Measurements from ENCODE around the gene DNMT3L. TPM values are rescaled to one million over a fixed set of nuclear protein-coding genes. Genes with fewer than 3 reads are reported as not detected.

The DNMT3L gene
- total RNA-seq, 6 experiments from 2014 or later = not detected

- H3K4me1 Mint-ChIP-seq (ENCODE audit: low read depth) = no peaks in the 10 kb centered on the region
- H3K27me3 Mint-ChIP-seq (ENCODE audit: insufficient read depth) = peaks cover 13% of the 10 kb centered on the region
- H3K4me3 Mint-ChIP-seq = no peak overlapping the region
- no peak for DNase-seq
- TF ChIP-seq, protein P1, sequence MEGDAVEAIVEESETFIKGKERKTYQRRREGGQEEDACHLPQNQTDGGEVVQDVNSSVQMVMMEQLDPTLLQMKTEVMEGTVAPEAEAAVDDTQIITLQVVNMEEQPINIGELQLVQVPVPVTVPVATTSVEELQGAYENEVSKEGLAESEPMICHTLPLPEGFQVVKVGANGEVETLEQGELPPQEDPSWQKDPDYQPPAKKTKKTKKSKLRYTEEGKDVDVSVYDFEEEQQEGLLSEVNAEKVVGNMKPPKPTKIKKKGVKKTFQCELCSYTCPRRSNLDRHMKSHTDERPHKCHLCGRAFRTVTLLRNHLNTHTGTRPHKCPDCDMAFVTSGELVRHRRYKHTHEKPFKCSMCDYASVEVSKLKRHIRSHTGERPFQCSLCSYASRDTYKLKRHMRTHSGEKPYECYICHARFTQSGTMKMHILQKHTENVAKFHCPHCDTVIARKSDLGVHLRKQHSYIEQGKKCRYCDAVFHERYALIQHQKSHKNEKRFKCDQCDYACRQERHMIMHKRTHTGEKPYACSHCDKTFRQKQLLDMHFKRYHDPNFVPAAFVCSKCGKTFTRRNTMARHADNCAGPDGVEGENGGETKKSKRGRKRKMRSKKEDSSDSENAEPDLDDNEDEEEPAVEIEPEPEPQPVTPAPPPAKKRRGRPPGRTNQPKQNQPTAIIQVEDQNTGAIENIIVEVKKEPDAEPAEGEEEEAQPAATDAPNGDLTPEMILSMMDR (IDR thresholded peaks at IDR 0.05) = no peak
- H3K27ac Mint-ChIP-seq = no peak overlapping the region
- no peaks in the 10 kb centered on the region for H3K36me3 Mint-ChIP-seq (ENCODE audit: low read depth)
- H3K9me3 Mint-ChIP-seq = no peaks in the 10 kb centered on the region
These were observed 800 bp upstream of the DNMT3L start for GRCh38 chr21:44262338-44263056.

GRCh38 chr21:44260791-44261631, 686 bp downstream of the DNMT3L start:
- H3K4me1 Mint-ChIP-seq (ENCODE audit: low read depth) = no peaks in the 10 kb centered on the region
- DNase-seq = no peak
- H3K27ac Mint-ChIP-seq = no peak overlapping the region
- peaks cover 13% of the 10 kb centered on the region for H3K27me3 Mint-ChIP-seq (ENCODE audit: insufficient read depth)
- H3K4me3 Mint-ChIP-seq = no peak overlapping the region
- TF ChIP-seq, protein P1 (IDR thresholded peaks at IDR 0.05) = no peak
- no peaks in the 10 kb centered on the region for H3K9me3 Mint-ChIP-seq
- no peaks in the 10 kb centered on the region for H3K36me3 Mint-ChIP-seq (ENCODE audit: low read depth)

GRCh38 chr21:44260066-44260465, 1.6 kb downstream of the DNMT3L start:
- Mint-ChIP-seq H3K36me3 (ENCODE audit: low read depth) (no peaks in the 10 kb centered on the region), H3K27me3 (ENCODE audit: insufficient read depth) (peaks cover 13% of the 10 kb centered on the region), H3K9me3 (no peaks in the 10 kb centered on the region), H3K27ac (no peak overlapping the region), H3K4me3 (no peak overlapping the region), H3K4me1 (ENCODE audit: low read depth) (no peaks in the 10 kb centered on the region)
- no peak for DNase-seq
- TF ChIP-seq, protein P1 (IDR thresholded peaks at IDR 0.05) = no peak

GRCh38 chr21:44259082-44259705, 2.5 kb downstream of the DNMT3L start:
- TF ChIP-seq, protein P1 (IDR thresholded peaks at IDR 0.05) = no peak
- Mint-ChIP-seq H3K9me3 (no peaks in the 10 kb centered on the region), H3K27ac (no peak overlapping the region), H3K4me1 (ENCODE audit: low read depth) (no peaks in the 10 kb centered on the region), H3K27me3 (ENCODE audit: insufficient read depth) (peaks cover 13% of the 10 kb centered on the region), H3K4me3 (no peak overlapping the region), H3K36me3 (ENCODE audit: low read depth) (no peaks in the 10 kb centered on the region)
- no peak for DNase-seq

DNA sequence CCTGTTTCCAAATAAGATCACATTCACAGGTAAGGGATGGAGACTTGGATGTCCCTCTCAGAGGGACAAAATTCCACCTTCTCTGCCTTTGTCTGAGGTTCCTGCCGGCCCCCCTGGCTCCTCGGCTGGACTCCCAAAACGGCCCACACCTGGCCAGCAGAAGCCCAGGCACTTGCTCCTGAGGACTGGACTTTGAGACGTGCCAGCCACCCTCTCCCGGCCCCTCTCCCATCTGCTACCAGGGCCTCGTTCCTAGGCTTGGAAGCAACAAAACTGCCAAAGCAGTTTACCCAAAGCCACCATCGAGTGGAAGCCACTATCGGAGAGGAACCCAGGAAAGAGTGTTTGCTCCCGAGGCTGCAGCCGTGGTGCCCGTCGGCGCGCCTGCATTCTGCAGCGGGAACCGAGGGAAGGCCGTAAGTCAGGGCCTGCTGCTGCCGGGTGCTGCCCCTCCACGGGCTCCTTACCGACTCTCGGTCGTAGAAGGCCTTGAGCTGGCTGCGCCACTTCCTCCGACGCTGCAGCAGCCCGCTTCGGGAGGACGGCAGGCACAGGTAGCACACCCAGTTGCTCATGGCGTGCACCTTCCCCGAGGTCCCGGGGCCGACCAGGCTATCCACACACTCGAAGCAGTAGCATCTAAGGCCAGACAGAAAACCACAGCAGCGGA, 3.5 kb downstream of the DNMT3L start:
- Mint-ChIP-seq H3K4me3 (no peak overlapping the region), H3K27me3 (ENCODE audit: insufficient read depth) (peaks cover 13% of the 10 kb centered on the region)

More for the DNA sequence above, 3.5 kb downstream of the DNMT3L start:
- Mint-ChIP-seq H3K36me3 (ENCODE audit: low read depth) (no peaks in the 10 kb centered on the region), H3K9me3 (no peaks in the 10 kb centered on the region), H3K4me1 (ENCODE audit: low read depth) (no peaks in the 10 kb centered on the region), H3K27ac (no peak overlapping the region)
- DNase-seq = no peak
- TF ChIP-seq, protein P1 (IDR thresholded peaks at IDR 0.05) = no peak
